ENCODE results near the gene FCSK.
"Not testable (repeated sequence)": the region's sequence is repeated elsewhere in the genome, so short reads cannot be mapped to it uniquely, and the experiment has no call there.

The FCSK gene

DNA sequence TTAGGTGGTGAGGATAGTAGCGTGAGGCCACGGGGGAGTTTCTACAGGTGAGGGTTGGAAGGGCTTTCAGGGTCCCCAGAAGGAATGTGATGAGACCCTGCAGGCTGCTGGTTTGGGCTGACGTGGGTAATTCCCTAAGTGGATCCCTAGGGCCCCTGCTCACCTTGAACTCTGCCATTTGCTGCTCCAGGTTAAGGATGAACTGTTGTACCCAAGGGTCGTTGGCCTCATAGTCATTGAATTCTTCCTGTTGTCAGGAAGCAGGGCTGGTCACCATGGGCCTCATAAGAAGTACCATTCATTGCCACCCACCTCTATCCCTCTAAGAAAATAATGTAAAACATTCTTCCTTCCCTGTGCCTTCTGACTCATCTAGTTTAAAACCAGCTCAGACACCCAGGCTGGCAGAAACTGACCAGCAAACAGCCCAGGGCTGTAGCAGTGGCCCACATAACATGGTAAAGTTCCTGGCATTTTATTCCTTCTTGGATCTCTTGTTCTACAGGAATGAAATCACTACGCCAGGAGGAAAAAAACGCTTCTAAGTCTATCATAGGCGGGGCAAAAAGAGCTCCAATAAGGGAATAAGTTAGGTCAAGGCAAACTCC is 27.6 kb downstream of the FCSK start:
- DNase-seq: no peak

DNA sequence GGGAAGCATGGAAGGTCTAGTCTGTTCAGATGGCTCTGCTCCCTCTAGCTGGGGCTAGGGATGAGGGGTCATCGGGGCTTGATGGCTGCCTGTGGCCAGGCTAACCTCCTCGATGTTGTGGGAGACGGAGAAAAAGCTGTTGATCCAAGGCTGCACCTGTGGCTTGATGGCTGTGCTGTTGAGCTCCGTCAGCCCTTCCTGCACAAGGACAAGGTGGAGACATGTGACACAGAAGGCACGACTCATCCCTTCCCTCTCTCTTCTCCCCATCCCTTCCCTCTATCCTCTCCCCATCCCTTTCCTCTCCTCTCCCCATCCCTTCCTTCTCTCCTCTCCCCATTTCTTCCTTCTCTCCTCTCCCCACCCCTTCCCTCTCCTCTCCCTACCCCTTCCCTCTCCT is 28.2 kb downstream of the FCSK start:
- DNase-seq: no peak

DNA sequence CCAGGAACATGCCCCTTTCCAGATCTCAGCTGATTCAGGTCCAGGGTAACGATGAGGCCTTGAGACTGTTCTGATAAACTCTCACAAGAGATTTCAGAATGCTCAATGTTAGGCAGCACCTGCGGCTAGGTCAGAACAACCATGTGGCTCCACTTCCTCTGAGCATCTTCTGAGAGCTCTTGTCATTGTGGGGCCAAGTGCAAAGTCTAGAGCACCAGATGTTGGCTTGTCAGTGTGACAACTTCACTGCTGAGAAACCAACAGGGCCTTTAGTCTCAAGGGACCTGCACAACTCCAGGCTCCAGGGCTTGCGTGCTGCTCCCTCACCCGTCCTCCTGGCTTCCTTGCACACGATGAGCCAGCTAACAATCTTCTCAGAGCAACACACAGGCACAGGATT is 29.0 kb downstream of the FCSK start:
- DNase-seq: no peak

DNA sequence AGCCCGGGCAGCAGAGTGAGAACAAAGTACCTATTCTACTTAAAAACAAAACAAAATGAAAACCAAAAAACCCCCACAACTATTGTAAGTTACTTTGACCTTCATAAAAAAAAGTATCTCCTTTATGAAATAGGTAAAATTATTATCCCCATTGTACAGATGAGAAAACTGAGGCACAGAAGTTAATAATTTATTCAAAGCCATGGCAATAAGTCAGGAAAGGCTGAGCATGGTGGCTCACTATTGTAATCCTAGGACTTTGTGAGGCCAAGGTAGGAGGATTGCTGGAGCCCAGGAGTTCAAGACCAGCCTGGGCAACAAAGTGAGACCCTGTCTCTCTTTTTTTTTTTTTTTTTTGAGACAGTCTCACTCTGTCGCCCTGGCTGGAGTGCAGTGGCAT is 30.5 kb downstream of the FCSK start:
- DNase-seq: no peak

DNA sequence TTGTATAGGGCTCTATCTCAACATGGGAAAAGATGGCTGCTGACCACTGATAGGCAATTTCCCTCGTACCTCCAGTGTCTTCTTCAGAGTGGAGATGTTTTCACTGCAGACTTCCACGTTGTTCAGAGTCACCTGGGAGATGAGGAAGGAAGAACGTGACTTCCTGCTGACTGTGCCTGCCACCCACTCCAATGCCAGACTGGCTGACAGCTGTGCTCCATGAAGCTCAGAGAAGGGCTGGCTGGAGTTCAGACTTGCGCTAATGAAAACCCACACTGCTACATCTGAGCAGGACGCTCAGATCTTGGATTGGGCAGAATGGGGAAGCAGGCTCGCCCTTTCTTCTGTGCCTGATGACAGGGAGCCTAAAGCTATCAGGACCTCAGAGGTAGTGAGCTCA is 35.9 kb downstream of the FCSK start:
- DNase-seq: no peak

DNA sequence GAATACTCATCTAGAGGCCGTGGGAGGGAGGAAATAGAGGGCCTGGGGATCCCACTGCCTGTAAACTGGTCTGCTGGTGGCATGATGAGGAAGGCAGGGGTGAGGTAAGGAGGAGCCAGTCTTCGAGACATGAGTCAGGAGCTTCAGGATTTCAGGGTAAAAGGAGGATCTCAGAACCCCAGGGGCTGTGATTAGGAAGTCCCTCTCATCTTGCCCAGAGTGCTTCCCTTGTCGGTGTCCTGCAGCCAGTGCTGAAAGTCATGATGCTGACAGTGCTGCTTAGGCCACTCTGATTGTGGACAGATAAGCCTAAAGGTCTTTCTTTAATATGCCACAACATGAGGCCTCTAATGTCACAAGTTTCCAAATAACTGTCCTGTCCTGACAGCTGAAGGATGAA is 39.4 kb downstream of the FCSK start:
- no peak for DNase-seq

DNA sequence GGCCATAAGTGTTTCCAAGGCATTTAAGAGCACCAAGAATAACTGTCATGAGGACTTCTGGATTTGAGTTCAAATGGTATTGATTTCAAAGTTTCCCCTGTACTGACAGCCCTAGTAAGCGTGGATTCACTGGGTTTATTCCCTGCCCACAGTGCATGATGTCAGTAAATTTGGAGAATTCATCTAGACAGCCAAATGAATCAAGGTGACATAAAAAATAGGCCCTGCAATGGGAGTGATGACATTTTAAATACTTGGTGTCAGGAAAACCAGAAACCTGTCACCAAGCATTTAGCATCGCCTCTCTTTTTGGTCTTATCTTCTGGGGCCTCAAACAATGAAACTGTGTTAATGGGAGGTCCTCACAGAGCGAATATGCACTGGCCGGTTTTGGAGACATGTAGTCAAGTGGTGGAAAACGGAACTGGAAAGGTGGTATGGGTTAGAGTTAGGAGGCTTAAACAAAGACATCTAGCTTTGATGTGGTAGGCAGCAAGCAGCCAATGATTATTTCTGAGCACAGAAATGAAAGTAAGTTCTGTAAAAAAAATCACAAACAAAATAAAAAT is 39.9 kb downstream of the FCSK start:
- DNase-seq: no peak

DNA sequence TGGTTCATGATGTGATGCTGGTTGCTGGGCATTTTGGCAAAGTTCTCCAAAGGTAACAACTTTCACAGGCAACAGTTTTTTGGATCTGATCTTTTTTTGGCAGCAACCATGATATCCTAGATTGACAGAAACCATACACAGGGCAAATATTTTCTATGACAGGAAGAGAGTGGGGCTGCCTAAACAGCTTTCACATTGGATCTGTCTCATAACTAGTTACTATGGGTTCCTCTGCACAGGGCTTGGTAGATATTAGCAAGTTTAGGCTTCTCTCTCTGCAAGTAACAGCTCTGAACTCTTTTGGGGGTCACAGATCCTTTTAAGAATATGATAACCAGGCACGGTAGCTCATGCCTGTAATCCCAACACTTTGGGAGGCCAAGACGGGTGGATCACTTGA is 40.4 kb downstream of the FCSK start:
- DNase-seq: no peak

DNA sequence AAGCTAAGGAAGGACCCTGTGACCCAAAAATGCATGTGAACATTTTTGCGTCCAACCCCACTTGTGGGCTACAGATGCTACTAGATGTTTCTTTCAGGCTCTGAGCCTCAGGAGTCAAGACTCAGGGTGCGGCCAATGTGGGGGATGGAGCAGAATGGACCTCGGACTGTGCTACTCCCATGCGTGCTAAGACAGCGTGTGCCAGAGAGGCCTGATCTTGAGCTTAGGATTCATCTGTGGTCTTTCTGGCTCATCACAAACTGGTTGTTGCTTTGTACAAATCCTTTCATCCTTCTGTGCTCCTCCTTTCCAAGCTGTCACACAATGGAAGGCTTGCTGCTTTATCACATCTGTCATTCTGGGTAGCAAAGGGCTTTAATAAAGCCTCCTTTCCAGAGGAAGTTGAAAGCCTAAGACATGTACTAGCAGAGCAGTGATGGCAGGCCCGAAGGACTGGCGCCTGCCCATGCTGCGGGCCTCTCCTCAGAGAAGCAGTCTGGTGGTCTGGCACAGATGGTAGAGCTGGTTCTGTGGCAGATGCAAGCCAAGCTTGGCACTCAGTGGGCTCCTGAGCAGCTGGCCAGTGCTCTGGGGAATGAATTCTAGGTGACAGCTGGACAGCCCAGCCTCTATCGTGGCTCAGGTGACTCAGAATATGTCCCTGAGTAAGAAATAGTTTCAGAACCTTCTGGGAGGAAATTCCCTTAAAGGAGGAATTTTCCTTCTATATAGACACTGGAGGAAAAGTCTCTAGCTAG is 41.2 kb downstream of the FCSK start:
- DNase-seq: no peak

DNA sequence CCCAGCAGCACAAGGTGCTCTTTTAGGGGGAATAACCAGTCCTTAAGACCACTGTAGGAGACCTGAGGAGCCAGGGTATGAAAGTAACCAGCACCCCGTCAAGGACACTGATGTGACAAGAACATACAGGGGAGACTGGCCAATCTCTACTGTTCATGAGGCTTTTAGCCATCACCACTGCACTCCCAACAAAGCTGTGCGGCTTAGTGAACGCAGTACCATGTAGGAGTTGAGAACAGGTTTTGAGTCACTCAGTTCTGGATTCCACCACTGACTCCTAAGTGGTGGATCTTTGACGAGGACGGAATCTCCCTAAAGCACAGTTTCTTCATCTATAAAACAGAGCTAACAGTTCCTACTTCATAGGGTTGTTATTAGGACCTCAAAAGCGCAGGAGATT is 42.1 kb downstream of the FCSK start:
- DNase-seq: no peak

DNA sequence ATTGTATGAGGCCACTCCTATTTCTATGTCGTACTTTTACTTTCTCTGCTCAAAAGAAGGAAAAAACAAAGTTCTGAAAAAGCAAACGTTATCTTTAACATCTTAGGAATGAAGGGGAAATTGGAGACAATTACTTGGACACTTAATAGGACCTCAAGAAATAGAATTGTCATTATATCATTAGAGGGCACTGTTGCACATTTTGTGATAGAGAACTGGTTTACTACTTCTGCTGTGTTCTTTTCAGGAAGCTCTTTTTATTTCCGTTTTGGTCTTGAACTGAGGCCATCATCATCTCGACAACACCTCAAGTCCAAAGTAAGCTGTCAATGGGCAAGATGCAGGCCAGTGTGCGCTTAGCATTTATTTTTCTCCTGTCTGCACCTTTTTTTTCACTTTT is 54.4 kb downstream of the FCSK start:
- DNase-seq: no peak

DNA sequence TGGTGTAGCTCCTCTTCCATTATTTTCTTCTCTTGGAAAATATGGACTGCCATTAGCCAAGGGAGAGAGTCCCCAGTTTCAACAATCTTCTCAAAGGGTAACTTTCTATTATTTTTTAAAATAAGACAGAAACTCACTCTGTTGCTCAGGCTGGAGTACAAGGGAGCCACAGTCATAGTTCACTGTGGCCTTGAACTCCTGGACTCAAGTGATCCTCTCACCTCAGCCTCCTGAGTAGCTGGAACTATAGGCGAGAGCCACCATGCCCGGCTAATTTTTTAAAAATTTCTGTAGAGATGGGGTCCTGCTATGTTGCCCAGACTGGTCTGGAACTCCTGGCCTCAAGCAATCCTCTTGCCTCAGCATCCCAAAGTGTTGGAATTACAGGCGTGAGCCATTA is 55.8 kb downstream of the FCSK start:
- no peak for DNase-seq

DNA sequence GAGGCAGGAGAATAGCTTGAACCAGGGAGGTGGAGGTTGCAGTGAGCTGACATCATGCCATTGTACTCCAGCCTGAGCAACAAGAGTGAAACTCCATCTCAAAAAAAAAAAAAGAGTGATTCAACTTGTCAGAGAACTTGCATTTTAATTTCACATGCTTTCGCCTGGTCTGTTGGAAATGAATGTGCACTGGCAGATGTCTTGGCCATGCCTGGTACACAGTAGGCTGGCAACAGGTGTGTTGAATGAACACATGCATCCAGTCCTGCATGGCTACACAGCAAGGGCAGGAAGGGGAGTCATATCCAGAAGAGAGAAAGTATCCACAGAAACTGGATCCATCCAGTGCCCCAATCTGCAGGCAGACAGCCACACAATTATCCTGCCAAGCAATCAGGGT is 57.4 kb downstream of the FCSK start:
- no peak for DNase-seq

DNA sequence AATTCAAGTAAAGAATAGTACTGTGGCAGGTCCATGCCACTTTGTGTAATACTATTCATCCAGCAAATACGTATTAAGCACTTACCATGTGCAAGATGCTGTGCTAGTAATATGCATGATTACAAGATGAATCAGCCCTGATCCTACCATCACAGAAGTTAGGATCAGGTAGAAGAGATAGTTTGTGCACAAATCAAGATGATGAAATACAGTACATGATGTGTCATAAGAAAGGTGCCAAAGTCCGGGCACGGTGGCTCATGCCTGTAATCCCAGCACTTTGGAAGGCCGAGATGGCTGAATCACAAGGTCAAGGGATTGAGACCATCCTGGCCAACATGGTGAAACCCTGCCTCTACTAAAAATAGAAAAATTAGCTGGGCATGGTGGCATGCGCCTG is 58.1 kb downstream of the FCSK start:
- no peak for DNase-seq

DNA sequence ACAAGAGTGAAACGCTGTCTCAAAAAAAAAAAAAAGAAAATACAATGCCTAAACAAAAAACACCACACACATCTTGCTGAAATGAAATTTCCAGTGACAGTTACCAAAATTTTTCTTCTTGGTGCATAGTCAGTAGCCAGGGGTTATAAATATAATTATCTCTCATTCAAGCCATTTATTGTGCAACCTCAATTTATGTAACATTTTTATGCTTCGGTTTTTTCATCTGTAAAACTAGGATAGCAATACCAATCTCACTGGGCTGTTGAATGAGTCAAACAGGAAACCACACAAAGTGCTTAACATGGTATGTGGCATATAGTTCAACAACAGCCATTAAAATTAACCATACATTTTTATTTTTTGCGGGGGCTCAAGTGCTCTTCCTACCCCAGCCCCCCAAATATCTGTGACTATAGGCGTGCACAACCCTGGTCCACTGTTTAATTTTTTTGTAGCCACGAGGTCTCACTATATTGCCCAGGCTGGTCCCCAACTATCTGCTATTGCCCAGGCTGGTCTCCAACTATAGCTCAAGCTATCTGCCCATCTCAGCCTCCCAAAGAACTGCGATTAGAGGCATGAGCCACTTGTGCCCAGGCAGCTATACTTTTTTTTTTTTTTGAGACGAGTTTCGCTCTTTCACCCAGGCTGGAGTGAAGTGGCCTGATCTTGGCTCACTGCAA is 66.4 kb downstream of the FCSK start:
- DNase-seq: no peak

DNA sequence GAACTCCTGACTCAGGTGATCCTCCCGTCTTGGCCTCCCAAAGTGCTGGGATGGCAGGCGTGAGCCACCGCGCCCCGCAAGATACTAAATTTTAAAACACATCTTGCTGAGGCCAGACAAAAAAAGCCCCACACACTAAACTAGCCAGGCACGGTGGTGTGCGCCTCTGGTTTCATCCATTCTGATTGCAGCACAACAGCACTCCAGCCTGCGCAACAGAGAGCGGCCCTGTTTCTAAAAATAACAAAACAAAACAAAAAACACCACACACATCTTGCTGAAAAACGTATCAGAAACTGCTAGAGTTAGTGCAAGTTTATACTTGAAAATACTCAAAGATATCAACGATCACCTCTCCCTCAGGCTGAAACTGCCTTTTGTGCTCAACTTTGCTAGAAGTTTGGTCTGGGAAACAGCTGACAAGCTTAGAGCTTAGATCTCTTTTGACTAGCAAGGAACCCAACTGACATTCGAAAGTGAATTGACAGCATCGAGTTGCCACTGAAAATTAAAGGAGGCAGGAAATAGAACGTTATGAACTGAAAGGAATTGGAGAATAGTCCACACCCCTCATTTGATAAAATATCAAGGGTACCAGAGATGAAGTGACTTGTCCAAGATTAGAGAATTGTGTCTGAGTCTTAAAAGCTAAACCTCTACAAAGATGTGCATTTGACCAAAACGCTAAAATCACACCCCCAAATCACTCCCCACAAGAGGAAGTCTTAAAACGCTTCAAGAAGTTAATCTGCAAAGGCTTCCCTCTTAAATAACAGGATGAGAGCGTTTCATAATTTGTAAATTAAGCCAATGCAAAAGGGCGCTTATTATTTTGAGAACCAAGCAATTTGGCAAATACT is 68.1 kb downstream of the FCSK start:
- DNase-seq: no peak

DNA sequence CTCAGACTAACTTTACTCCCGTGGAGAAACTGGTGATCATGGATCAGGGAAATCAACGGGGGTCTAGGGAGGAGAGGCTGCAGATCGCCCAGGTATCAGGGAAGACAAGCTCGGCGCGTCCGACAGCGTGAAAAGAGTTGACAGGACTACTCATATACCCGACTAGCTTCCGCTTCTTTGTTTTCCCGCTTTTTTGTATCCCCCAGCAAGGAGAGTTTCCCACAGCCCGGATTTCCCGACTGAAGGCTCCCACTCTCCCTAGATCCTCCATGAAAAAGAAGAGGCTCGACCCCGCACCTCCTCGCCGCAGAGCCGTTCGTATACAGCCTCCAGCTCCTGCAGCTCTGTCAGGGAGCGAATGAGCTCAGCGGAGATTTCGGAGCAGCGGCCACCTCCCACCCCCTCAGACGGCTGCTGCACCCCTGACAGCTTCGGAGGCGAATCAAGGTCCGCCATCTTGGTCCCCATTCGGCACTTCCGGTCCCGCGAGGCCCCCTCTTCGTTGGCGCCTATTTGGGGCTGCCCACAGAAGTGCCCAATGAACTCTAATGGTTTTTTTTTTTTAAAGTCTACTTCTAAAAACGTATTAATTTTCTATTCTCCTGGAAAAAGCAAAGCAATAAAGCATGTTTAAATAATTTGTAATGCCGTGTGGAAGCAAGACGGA is 68.8 kb downstream of the FCSK start, which contains the start of gene COG4:
TSS of gene COG4 (minus strand) at position 479 of the 667 bp plus-strand sequence. CDS start at position 468, 11 bp downstream.
- DNase-seq: peak; percentile 56

DNA sequence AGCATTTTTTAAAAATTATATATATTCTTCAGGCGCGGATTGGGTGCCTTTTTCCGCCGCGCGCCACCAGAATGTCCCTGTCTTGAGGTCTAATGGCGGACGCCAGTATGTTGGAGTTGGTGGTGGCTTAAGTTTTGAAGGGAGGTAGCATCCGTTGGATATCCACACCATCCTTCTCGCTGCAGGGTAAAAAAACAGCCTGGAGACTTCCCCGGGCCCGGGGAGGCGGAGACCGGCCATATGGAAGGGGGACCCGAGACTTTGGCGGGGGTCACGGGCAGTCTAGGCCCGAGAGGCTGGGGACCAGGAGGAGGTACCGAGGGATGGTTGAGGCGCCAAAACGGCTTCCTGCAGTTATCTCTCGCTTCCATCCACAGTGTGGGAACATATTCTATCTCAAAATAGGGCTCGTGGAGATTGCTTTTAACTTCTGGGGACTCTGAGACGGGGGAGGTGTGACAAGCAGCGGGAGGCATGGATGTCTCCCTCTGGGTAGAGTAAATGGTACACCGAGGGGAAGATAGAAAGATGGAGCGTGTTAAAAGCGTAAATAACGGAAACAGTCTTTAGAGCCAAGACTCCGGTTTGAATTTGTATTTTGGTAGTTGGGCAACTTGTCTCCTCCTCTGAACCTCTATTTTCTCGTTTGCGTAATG is 69.5 kb downstream of the FCSK start, which contains the start of gene SF3B3:
TSS of gene SF3B3 (plus strand) at position 74 of the 656 bp plus-strand sequence. CDS start 2,841 bp downstream, outside the sequence.
- peak; percentile 38 for DNase-seq

DNA sequence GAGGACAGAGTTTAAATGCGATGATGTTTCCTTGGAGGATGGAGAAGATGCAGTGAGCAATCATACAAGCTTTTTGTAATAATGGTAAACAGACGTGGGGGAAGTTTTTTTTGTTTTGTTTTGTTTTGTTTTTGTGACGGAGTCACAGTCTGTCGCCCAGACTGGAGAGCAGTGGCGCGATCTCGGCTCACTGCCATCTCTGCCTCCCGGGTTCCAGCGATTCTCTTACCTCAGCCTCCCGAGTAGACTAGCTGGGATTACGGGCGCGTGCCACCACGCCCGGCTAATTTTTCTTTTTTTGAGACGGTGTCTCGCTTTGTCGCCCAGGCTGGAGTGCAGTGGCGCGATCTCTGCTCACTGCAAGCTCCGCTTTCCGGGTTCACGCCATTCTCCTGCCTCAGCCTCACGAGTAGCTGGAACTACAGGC is 70.0 kb downstream of the FCSK start:
- not testable (repeated sequence) for DNase-seq

DNA sequence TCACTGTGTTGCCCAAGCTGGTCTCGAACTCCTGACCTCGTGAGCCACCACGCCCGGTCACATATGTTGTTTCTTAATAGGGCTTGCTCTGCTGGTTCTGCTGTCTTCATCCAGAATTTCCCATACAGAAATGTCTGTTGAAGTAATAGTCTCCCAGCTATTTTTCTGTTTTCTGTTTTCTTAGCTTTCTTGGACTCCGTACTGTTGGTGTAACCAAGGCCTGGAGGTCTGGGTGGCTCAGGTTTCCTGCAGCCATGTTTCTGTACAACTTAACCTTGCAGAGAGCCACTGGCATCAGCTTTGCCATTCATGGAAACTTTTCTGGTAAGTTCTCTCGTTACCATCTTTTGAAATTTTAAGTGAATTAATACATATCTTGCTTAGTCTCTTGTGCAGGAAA is 72.0 kb downstream of the FCSK start:
- DNase-seq: no peak

DNA sequence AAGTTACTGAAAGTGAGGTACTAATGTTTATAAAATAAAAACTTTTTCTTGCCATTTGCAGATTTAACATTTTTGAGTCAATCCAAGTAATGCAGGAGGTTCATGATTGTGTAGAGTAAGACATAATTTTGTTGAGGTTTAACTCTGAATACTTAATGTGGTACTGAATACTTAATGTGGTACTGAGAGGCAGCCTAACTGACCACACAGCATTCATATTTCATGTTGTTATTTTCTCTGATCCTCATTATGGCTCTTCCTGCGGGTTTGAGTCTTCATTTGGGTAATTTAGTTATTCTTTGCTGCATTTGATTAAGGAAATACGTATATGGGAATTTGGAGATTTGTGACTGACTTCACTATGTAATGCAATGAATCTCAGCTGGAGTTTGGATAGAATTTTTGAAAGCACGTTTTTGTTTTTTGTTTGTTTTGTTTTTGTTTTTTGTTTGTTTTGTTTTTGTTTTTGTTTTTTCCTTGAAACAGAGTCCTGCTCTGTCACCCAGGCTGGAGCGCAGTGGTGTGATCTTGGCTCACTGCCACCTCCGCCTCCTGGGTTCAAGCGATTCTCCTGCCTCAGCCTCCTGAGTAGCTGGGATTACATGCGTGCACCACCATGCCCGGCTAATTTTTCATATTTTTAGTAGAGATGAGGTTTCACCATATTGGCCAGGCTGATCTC is 73.1 kb downstream of the FCSK start:
- DNase-seq: no peak
